ENCODE measurements around the gene C6orf15. TPM values are rescaled to one million over a fixed set of nuclear protein-coding genes. Genes with fewer than 3 reads are reported as not detected.

Gene C6orf15
- total RNA-seq, 1 donor = not detected

GRCh38 chr6:31156641-31157040, 44.3 kb upstream of the C6orf15 start:
- no peak overlapping the region for H3K4me3 ChIP-seq (ENCODE audit: low read depth, low read length)
- TF ChIP-seq, protein P1, sequence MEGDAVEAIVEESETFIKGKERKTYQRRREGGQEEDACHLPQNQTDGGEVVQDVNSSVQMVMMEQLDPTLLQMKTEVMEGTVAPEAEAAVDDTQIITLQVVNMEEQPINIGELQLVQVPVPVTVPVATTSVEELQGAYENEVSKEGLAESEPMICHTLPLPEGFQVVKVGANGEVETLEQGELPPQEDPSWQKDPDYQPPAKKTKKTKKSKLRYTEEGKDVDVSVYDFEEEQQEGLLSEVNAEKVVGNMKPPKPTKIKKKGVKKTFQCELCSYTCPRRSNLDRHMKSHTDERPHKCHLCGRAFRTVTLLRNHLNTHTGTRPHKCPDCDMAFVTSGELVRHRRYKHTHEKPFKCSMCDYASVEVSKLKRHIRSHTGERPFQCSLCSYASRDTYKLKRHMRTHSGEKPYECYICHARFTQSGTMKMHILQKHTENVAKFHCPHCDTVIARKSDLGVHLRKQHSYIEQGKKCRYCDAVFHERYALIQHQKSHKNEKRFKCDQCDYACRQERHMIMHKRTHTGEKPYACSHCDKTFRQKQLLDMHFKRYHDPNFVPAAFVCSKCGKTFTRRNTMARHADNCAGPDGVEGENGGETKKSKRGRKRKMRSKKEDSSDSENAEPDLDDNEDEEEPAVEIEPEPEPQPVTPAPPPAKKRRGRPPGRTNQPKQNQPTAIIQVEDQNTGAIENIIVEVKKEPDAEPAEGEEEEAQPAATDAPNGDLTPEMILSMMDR (IDR thresholded peaks at IDR 0.05; ENCODE audit: insufficient read depth, low read depth, low read length) = no peak
- DNase-seq (ENCODE audit: low read depth) = no peak

GRCh38 chr6:31154436-31154835, 42.1 kb upstream of the C6orf15 start:
- DNase-seq (ENCODE audit: low read depth) = no peak
- no peak overlapping the region for H3K4me3 ChIP-seq (ENCODE audit: low read depth, low read length)
- TF ChIP-seq, protein P1 (IDR thresholded peaks at IDR 0.05; ENCODE audit: insufficient read depth, low read depth, low read length) = no peak

GRCh38 chr6:31152781-31153180, 40.4 kb upstream of the C6orf15 start:
- DNase-seq (ENCODE audit: low read depth) = no peak
- no peak overlapping the region for H3K4me3 ChIP-seq (ENCODE audit: low read depth, low read length)
- TF ChIP-seq, protein P1 (IDR thresholded peaks at IDR 0.05; ENCODE audit: insufficient read depth, low read depth, low read length) = no peak

GRCh38 chr6:31149827-31150447, 37.6 kb upstream of the C6orf15 start:
- DNase-seq (ENCODE audit: low read depth) = no peak

DNA sequence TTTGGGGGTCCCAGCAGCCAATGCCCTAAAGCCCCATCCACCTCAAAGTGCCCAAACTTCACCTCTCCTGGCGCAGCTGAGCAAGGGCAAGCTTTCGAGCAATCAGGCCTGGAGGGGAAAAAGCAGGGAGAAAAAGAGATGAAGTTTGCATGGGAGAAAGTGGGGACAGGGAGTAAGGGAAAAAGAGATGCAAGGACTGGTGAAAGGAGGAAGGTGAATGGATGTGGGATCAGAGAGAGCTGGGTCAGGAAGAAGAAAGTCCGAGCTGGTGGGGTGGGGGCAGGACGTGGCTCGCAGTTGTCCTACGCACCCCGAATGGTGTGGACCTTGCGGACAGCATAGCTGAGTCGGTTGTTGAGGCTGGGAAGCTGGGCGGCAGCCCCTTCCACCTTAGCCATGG, 33.0 kb upstream of the C6orf15 start:
- TF ChIP-seq, protein P1 (IDR thresholded peaks at IDR 0.05; ENCODE audit: insufficient read depth, low read depth, low read length) = no peak
- no peak overlapping the region for H3K4me3 ChIP-seq (ENCODE audit: low read depth, low read length)
- DNase-seq (ENCODE audit: low read depth) = no peak

More at GRCh38 chr6:31149827-31150447, 37.6 kb upstream of the C6orf15 start:
- TF ChIP-seq, protein P1 (IDR thresholded peaks at IDR 0.05; ENCODE audit: insufficient read depth, low read depth, low read length) = no peak
- no peak overlapping the region for H3K4me3 ChIP-seq (ENCODE audit: low read depth, low read length)

DNA sequence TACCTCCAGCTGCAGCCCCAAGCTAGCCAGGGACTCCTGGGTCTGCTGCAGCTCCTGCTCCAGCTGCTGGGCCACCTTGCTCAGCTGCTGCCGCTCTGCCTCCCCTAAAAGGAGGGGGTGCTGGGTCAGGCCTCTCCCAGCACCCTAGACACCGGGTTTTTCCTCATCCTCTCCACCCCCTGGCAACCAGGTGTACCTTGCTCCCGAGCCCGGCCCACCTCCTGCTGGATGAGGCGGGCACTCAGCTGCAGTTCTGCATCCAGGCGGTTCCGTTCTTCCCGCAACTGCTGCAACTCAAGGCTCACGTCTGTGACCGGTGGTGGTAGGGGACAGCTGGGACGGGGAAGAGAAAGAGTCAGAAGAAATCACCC, 32.6 kb upstream of the C6orf15 start:
- no peak for DNase-seq (ENCODE audit: low read depth)
- H3K4me3 ChIP-seq (ENCODE audit: low read depth, low read length) = no peak overlapping the region
- TF ChIP-seq, protein P1 (IDR thresholded peaks at IDR 0.05; ENCODE audit: insufficient read depth, low read depth, low read length) = no peak

Data from fibroblast of villous mesenchyme (primary cell).